Thymus (tissue), 11 donors: ENCODE results near the gene RNF38. TPM values are rescaled to one million over a fixed set of nuclear protein-coding genes. Genes with fewer than 3 reads are reported as not detected.
"Not testable (repeated sequence)": the region's sequence is repeated elsewhere in the genome, so short reads cannot be mapped to it uniquely, and the experiment has no call there.

Experiments
- DNase-seq, 9 donors: peaks; one replicate each; pipeline ENCODE4 v3.0.0-alpha.2; 2013; ENCODE audit warnings: low spot score in 9 of 9, low read depth in 6 of 9, missing footprints in 1 of 9
- H3K27ac ChIP-seq, 2 donors: one replicate each; pipeline ENCODE4 v1.5.1; 2013; ENCODE audit warnings: control low read depth in 1 of 2, low read depth in 1 of 2, low read length in 1 of 2, mild to moderate bottlenecking in 1 of 2, moderate library complexity in 1 of 2
- H3K27me3 ChIP-seq, 2 donors: one replicate each; pipeline ENCODE4 v1.5.1; 2013; ENCODE audit warnings: low read length in 1 of 2; ENCODE audit not compliant: control insufficient read depth in 2 of 2, insufficient read depth in 1 of 2
- H3K36me3 ChIP-seq, 2 donors: one replicate each; pipeline ENCODE4 v1.5.1; 2013; ENCODE audit warnings: low read length in 1 of 2, mild to moderate bottlenecking in 1 of 2, moderate library complexity in 1 of 2; ENCODE audit not compliant: control insufficient read depth in 2 of 2, insufficient read depth in 2 of 2
- H3K4me1 ChIP-seq, 2 donors: one replicate each; pipeline ENCODE4 v1.5.1; 2013; ENCODE audit warnings: low read length in 2 of 2; ENCODE audit not compliant: control insufficient read depth in 2 of 2, insufficient read depth in 2 of 2
- H3K4me3 ChIP-seq, 2 donors: one replicate each; pipeline ENCODE4 v1.5.1; 2013; ENCODE audit warnings: low read length in 2 of 2, control low read depth in 1 of 2, mild to moderate bottlenecking in 1 of 2
- H3K9me3 ChIP-seq, 2 donors: one replicate each; pipeline ENCODE4 v1.5.1; 2013; ENCODE audit warnings: low read length in 1 of 2, mild to moderate bottlenecking in 1 of 2; ENCODE audit not compliant: control insufficient read depth in 2 of 2, insufficient read depth in 1 of 2
- WGBS: extraction: QIAGEN DNeasy Blood & Tissue Kit; methylation state at CpG from one replicate; pipeline ENCODE4 v1.1.7; 2013; 5-methylcytosine and 5-hydroxymethylcytosine counted together
- polyA plus RNA-seq: library from polyadenylated mRNA; stranded (reverse); fragments of 200-250 nt; gene quantifications from one replicate; pipeline ENCODE4 v1.2.3, GENCODE V29; 2013
- total RNA-seq: library from RNA; stranded (reverse); fragments of 120-200 nt; gene quantifications from one replicate; pipeline ENCODE4 v1.2.4, GENCODE V29; 2013
- donor health status: healthy.

RNF38 gene
- total and polyA plus RNA-seq, 2 donors = 9.5 to 19.0 TPM

GRCh38 chr9:36297798-36298197 lies 102.3 kb downstream of the RNF38 start:
- Histone ChIP-seq H3K36me3 (no peaks in the 10 kb centered on the region), H3K4me1 (no peaks in the 10 kb centered on the region), H3K27me3 (no peaks in the 10 kb centered on the region), H3K27ac (no peak overlapping the region), H3K9me3 (no peaks in the 10 kb centered on the region), H3K4me3 (no peak overlapping the region)
- WGBS = 98% methylated on average over 2 of the region's 2 CpGs
- DNase-seq = no peak

- H3K36me3 ChIP-seq, H3K4me3 ChIP-seq, H3K27me3 ChIP-seq, H3K27ac ChIP-seq, H3K4me1 ChIP-seq, H3K9me3 ChIP-seq, DNase-seq: not testable (repeated sequence)
- WGBS = over 99% methylated on average over 3 of the region's 3 CpGs
These were observed 105.1 kb downstream of the RNF38 start for GRCh38 chr9:36294996-36295395.

- H3K27me3 ChIP-seq = no peaks in the 10 kb centered on the region
- no peaks in the 10 kb centered on the region for H3K4me1 ChIP-seq
- no peaks in the 10 kb centered on the region for H3K9me3 ChIP-seq
- H3K36me3 ChIP-seq = no peaks in the 10 kb centered on the region
- no peak for DNase-seq
- no peak overlapping the region for H3K4me3 ChIP-seq
- H3K27ac ChIP-seq = no peak overlapping the region
- WGBS = 97% methylated on average over 5 of the region's 5 CpGs
These were observed 106.2 kb downstream of the RNF38 start for GRCh38 chr9:36293918-36294317.

GRCh38 chr9:36293171-36293570 lies 106.9 kb downstream of the RNF38 start:
- Histone ChIP-seq H3K4me3 (no peak overlapping the region), H3K27me3 (no peaks in the 10 kb centered on the region), H3K27ac (no peak overlapping the region), H3K36me3 (no peaks in the 10 kb centered on the region), H3K9me3 (no peaks in the 10 kb centered on the region), H3K4me1 (no peaks in the 10 kb centered on the region)
- DNase-seq = no peak
- WGBS = 98% methylated on average over 7 of the region's 7 CpGs

GRCh38 chr9:36292641-36293040 lies 107.4 kb downstream of the RNF38 start:
- no peak overlapping the region for H3K4me3 ChIP-seq
- no peaks in the 10 kb centered on the region for H3K4me1 ChIP-seq
- 94% methylated on average over 12 of the region's 12 CpGs for WGBS
- no peaks in the 10 kb centered on the region for H3K9me3 ChIP-seq
- H3K27ac ChIP-seq = no peak overlapping the region
- H3K36me3 ChIP-seq = no peaks in the 10 kb centered on the region
- DNase-seq = no peak
- H3K27me3 ChIP-seq = no peaks in the 10 kb centered on the region

- H3K4me3 ChIP-seq = no peak overlapping the region
- H3K36me3 ChIP-seq = no peaks in the 10 kb centered on the region
- H3K27ac ChIP-seq = no peak overlapping the region
- no peaks in the 10 kb centered on the region for H3K4me1 ChIP-seq
- no peaks in the 10 kb centered on the region for H3K27me3 ChIP-seq
- 97% methylated on average over 3 of the region's 3 CpGs for WGBS
- no peak for DNase-seq
- no peaks in the 10 kb centered on the region for H3K9me3 ChIP-seq
These were observed 109.1 kb downstream of the RNF38 start for GRCh38 chr9:36290996-36291395.

GRCh38 chr9:36289836-36290435 lies 110.1 kb downstream of the RNF38 start:
- 95% methylated on average over 3 of the region's 3 CpGs for WGBS
- Histone ChIP-seq H3K27ac (no peak overlapping the region), H3K36me3 (no peaks in the 10 kb centered on the region), H3K4me3 (no peak overlapping the region), H3K9me3 (no peaks in the 10 kb centered on the region), H3K27me3 (no peaks in the 10 kb centered on the region), H3K4me1 (no peaks in the 10 kb centered on the region)
- no peak for DNase-seq

- DNase-seq = no peak
- no peak overlapping the region for H3K27ac ChIP-seq
- no peaks in the 10 kb centered on the region for H3K4me1 ChIP-seq
- no peaks in the 10 kb centered on the region for H3K36me3 ChIP-seq
- 96% methylated on average over 3 of the region's 3 CpGs for WGBS
- no peaks in the 10 kb centered on the region for H3K27me3 ChIP-seq
- H3K4me3 ChIP-seq = no peak overlapping the region
- no peaks in the 10 kb centered on the region for H3K9me3 ChIP-seq
These were observed 112.0 kb downstream of the RNF38 start for GRCh38 chr9:36288070-36288469.
